ENCODE results near the gene COG2.
"Not testable (repeated sequence)": the region's sequence is repeated elsewhere in the genome, so short reads cannot be mapped to it uniquely, and the experiment has no call there.

The COG2 gene

DNA sequence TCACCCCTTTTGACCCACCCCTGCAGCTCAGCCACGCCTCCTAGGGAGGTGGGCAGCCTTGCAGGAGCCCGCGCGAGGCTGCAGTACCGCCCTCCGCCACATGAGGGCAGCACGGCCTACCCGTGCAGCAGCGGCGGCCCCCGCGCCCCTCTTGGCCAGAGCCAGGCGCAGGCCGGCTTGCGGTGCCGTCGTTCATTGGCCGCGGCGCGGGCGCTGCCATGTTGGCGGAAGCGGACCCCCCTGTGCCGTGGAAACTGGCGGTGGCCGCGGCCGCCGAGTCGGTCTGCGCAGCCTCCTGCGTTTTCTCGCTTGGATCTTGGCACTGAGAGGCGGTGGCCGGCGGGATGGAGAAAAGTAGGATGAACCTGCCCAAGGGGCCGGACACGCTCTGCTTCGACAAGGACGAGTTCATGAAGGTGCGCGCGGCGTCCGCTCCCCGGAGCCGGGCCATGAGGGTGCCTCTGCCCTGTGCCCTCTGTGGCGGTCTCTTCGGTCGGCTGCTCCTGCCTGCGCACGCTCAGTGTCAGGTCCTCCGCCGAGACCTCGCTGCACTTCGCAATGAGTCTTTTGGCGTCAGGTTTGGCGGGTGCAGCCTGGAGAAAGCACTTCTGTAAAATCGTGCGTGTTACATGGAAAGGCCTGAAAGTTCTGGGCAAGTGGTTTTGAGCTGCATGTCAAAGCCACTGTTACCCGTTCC is at the start of gene COG2:
COG2 (plus strand) TSS at position 219 of the 697 bp plus-strand sequence; CDS start at position 345, 126 bp downstream.
- DNase-seq, result peak; percentile 83

DNA sequence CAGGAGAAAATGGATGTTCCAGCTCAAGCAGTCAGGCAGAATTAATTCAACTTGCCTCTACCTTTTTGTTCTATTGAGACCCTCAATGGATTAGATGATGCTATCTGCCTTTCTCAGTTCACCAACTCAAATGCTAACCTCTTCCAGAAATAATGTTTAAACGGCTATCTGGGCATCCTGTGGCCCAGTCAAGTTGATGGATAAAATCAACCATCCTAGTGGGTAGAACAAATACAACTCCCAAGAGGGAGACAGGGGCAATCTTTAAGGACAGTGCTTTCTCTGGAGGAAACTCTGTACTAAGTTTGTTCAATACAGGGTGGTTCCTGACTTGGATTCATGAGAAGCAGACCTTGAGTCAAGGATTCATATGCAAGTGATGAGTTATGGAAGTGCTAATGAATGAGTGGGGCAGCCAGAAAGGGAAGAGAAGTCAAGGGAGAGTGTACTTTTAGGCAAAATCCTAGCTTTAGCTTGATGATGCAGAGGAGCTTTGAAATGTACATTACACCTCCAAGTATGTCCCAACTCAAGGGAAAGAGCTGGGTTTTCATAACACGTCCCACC is 49.4 kb upstream of the COG2 start:
- DNase-seq, result no peak

- no peak for DNase-seq
Observed at GRCh38 chr1:230594214-230594773, 48.0 kb upstream of the COG2 start.

DNA sequence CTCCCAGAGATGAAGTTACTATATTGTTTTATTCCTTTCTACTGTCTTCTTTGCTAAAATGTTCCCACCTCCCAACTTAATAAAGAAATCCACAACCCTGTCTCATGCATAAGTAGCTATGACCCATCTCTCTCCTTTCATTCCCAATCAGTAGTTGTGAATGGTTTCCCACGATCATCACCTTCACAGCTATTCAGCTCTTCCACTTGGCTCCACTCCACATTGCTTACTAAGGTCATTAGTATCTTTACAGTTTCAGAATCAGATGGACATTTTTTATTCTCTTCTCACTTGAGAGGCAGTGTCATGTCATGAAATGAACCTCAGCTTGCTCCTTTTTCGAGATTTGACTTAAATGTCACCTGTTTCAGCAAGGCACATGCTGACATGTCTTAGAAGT is 47.1 kb upstream of the COG2 start:
- no peak for DNase-seq

DNA sequence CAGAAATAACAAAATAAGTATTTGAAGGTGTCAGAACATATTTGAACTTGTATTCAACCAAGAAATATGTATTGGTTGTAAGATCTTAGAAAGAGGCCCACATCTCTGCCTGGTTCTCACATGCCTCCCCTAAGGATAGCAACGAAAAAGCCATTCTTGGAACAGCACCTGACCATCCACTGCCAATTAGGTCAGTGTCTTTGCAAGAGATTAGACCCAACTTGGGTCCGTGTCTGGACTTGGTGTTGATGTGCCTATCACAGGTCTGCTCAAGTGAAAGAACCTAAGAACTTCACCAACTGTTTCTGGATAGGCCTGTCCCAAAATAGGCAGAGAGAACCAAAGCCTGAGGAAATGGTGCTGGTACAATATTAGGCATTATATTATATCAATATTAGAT is 46.0 kb upstream of the COG2 start:
- no peak for DNase-seq

DNA sequence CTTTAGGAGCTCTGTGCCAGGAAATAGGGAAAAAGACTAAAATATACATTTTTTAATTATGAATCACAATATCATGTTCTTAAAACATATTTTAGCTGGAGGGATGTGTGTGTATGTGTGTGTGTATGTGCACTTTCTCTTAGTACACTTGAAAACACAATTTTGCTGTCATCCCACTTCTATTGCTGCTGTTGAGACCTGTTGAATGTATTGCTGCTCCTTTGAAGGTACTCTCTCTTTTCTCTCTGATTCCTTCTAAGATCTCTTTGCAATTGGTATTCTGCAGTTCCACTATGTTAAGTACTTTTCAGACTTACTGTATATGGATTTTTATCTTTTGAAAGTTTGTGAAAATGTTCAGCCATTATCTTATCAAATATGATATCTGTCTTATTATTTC is 43.5 kb upstream of the COG2 start:
- DNase-seq, result no peak

GRCh38 chr1:230599926-230600656 is 42.2 kb upstream of the COG2 start:
- no peak for DNase-seq

GRCh38 chr1:230600657-230601400 is 41.5 kb upstream of the COG2 start:
- DNase-seq, result not testable (repeated sequence)

- no peak for DNase-seq
Observed at GRCh38 chr1:230609208-230609607, 33.1 kb upstream of the COG2 start.

DNA sequence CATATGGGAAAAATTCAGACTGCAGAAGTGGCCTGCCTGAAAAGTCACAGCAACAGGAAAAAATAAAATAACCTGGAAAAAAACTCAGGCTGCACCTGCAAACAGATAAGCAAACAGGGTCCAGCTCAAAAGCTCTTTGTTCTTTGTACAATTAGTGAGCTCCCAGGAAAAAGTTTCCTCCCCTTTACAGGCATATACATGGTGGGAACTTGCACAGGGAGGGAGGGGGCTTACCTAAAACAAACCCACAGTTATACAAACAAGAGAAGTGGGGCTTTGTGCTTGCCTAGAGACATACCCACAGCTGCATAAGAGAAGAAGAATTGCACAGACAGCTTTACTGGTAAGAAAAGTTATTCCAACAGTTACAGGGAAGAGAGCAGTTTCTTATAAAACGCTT is 31.7 kb upstream of the COG2 start:
- DNase-seq, result no peak

DNA sequence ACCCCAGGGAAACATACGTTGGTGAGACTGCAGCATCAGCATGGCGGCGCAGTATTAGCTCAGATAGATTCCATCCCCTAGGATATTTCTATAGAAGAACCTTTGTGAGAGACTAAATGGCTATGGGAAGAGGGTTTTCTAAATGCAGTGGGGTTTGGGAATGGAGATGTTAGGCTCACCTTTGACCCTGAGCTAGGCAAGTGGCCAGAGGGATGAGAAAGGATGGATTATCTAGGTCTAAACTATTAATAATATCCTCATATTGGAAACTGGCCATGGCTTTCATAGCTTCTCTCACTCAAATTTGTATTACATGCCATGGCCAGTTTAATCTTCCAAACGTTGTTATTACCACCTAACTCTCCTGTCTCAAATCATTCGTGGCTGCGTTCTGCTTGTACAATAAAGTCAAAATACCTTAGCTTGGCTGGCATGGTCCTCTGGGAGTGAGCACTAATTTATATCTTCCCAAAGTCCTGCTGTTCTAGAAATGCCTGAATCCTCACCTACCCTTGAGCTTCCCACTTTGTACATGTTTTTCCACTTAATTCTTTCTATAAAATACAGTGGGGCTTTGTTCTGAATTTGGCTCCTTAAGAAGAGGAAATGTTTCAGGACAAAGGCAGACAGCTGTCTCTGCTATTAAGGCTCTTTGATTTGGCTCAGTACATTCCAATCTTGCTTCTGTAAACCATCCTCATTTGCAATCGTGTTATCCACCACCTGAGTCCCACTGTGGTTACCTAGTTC is 31.0 kb upstream of the COG2 start:
- DNase-seq, result no peak

DNA sequence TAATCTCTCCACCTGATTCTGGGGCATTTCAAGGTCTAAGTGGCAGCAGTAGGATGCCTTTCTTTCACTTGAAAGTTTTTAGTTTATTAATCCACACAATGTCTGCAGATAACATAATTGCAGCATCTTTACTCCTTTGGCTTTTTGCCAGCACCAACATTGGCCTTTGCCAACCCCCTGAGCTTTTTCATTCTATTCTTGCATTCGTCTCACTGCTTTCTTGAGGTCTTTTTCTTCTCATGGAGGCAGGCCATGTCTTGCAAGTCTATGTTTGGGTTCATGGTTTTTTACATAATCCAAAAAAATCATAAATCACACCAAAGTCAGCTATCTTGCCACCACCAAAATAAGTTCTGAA is 30.4 kb upstream of the COG2 start:
- no peak for DNase-seq

DNA sequence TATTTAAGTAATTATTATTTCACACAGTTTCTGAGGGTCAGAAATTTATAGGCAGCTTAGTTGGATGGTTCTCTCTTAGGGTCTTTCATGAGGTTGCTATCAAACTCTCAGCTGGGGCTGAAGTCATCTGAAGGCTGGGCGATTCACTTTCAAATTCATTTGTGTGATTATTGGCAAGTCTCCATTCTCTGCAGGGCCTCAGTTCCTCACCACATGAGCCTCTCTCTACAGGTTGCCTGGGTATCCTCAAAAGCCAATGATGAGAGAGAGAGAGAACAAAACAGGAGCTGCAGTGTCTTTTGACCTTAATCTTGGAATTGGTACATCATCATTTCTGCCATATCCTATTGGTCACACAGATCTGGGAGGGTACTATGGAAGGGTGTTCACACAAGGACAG is 29.6 kb upstream of the COG2 start:
- no peak for DNase-seq

DNA sequence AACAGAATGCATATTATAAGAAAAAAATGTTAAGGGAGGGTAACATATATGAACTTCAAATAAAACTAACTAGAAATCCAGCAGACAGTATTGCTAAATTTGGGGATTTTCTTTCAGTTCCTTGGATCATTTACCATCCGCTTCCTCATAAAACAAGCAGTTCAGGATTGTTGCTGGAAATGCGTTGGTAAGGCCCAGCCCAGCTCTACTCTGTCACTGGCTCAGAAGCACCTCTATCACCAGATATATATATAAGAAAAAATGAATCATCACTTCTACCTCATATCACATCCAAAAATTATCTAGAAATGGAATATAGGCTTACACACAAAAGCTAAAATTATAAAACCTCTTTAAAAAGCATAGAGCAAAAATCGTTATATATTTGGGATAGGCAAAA is 28.2 kb upstream of the COG2 start:
- no peak for DNase-seq

GRCh38 chr1:230618537-230618936 is 23.7 kb upstream of the COG2 start:
- no peak for DNase-seq

GRCh38 chr1:230620649-230621323 is 21.5 kb upstream of the COG2 start:
- DNase-seq, result no peak

GRCh38 chr1:230621324-230622030 is 20.8 kb upstream of the COG2 start:
- DNase-seq, result peak; percentile 9

DNA sequence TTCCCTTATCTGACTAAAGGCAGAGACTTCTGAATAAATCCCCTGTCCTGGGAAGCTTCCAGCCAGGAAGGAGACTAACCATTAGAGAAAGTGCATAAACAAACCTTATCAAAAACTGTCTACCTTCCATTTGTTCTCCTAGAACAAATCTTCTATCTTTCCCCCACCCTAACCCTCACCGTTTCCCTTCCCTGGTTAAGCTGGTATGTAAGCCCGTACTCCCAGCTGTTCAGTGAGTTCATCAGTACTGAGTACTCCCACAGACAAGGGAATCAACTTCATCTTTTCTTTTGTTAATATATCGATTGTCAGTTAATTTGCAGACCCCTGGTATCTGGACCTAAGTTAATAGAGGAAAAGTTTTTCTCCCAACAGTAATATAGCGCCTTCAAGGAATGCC is 20.1 kb upstream of the COG2 start:
- no peak for DNase-seq

DNA sequence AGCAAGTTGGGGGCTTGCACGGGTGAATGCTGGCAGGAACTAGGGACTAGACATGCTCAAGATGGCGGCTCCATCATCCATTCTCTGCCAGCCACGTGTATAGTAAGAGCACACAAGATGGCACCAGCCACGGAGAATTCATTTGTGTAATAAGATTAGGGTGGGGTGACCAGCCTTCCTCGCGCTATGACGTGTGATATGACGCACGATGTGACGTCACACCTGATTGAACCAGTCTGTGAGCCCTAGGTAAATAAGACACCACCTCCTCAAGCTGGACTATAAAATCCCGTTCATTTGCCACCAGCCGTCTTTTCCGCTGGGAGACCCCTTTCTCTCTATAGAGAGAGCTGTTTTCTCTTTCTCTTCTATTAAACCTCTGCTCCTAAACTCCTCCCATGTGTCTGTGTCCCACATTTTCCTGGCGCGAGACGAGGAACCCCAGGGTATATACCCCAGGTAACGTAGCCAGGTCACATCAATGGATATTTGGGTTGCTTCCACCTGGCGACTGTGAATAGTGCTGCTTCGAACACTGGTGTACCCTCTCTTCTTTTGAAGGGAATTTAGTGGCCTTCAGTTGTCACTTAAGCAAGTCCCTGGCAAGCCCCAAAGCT is 18.1 kb upstream of the COG2 start:
- no peak for DNase-seq

GRCh38 chr1:230626232-230626631 is 16.0 kb upstream of the COG2 start:
- DNase-seq, result no peak

GRCh38 chr1:230627767-230628166 is 14.5 kb upstream of the COG2 start:
- no peak for DNase-seq

Data from SHP77 treated with DMSO at 0.1 percent for 48 hours (cell line).